ENCODE results near the gene PON1. TPM values are rescaled to one million over a fixed set of nuclear protein-coding genes. Genes with fewer than 3 reads are reported as not detected.

PON1 gene
- total RNA-seq, 1 donor from 2014 or later = 1.5 TPM

DNA sequence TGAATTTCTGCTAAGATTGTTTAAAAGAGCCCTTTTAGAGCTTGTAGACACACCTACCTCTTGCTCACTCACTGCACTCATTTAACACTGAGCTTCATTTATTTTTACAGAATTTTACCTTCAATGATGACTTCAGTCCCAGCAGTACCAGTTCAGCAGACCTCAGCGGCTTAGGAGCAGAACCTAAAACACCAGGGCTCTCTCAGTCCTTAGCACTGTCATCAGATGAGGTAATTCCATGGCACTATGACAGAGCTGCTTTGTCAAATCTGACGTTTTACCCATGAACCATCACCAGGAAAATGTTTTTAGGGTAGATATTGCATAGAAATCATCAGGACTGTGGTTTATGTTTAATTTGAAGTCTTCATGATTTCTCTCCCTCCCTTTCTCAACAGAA lies 38.2 kb downstream of the PON1 start:
- no peaks in the 10 kb centered on the region for H3K36me3 Mint-ChIP-seq (ENCODE audit: low read depth, unreplicated experiment)
- H3K27ac Mint-ChIP-seq (ENCODE audit: unreplicated experiment) = no peak overlapping the region
- H3K27me3 Mint-ChIP-seq (ENCODE audit: unreplicated experiment) = peaks cover 2% of the 10 kb centered on the region
- H3K4me3 Mint-ChIP-seq (ENCODE audit: unreplicated experiment) = no peak overlapping the region
- TF ChIP-seq, protein P1, sequence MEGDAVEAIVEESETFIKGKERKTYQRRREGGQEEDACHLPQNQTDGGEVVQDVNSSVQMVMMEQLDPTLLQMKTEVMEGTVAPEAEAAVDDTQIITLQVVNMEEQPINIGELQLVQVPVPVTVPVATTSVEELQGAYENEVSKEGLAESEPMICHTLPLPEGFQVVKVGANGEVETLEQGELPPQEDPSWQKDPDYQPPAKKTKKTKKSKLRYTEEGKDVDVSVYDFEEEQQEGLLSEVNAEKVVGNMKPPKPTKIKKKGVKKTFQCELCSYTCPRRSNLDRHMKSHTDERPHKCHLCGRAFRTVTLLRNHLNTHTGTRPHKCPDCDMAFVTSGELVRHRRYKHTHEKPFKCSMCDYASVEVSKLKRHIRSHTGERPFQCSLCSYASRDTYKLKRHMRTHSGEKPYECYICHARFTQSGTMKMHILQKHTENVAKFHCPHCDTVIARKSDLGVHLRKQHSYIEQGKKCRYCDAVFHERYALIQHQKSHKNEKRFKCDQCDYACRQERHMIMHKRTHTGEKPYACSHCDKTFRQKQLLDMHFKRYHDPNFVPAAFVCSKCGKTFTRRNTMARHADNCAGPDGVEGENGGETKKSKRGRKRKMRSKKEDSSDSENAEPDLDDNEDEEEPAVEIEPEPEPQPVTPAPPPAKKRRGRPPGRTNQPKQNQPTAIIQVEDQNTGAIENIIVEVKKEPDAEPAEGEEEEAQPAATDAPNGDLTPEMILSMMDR (IDR thresholded peaks at IDR 0.05; ENCODE audit: unreplicated experiment) = no peak
- no peaks in the 10 kb centered on the region for H3K9me3 Mint-ChIP-seq (ENCODE audit: unreplicated experiment)
- DNase-seq (ENCODE audit: low spot score) = no peak
- H3K4me1 Mint-ChIP-seq (ENCODE audit: unreplicated experiment) = peaks cover 12% of the 10 kb centered on the region

GRCh38 chr7:95279417-95279816 lies 44.9 kb downstream of the PON1 start:
- Mint-ChIP-seq H3K4me3 (ENCODE audit: unreplicated experiment) (no peak overlapping the region), H3K27ac (ENCODE audit: unreplicated experiment) (no peak overlapping the region), H3K9me3 (ENCODE audit: unreplicated experiment) (no peaks in the 10 kb centered on the region), H3K36me3 (ENCODE audit: low read depth, unreplicated experiment) (no peaks in the 10 kb centered on the region), H3K27me3 (ENCODE audit: unreplicated experiment) (no peaks in the 10 kb centered on the region), H3K4me1 (ENCODE audit: unreplicated experiment) (peaks cover 5% of the 10 kb centered on the region)
- DNase-seq (ENCODE audit: low spot score) = no peak
- TF ChIP-seq, protein P1 (IDR thresholded peaks at IDR 0.05; ENCODE audit: unreplicated experiment) = no peak

DNA sequence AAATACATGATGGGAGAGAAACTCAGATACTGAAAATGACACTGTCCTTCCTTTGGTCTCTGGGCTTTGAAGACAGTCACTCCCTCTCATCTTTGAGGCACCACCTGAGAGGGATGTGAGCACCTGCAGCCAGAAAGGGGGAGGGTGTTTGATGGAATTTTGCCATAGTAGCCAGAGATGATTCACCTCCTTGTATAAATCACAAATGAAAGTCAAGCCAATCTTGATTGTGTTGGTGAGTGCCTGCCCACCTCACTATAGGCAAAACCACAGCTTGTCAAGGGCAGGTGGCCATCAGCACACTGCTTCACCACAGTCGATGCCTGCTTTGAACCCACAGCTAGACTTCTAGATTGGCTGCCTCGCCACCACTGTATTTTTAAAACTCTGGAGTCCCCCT lies 48.2 kb downstream of the PON1 start:
- Mint-ChIP-seq H3K27ac (ENCODE audit: unreplicated experiment) (no peak overlapping the region), H3K27me3 (ENCODE audit: unreplicated experiment) (no peaks in the 10 kb centered on the region), H3K9me3 (ENCODE audit: unreplicated experiment) (no peaks in the 10 kb centered on the region), H3K4me1 (ENCODE audit: unreplicated experiment) (peaks cover 2% of the 10 kb centered on the region), H3K4me3 (ENCODE audit: unreplicated experiment) (no peak overlapping the region), H3K36me3 (ENCODE audit: low read depth, unreplicated experiment) (no peaks in the 10 kb centered on the region)
- TF ChIP-seq, protein P1 (IDR thresholded peaks at IDR 0.05; ENCODE audit: unreplicated experiment) = no peak
- no peak for DNase-seq (ENCODE audit: low spot score)

DNA sequence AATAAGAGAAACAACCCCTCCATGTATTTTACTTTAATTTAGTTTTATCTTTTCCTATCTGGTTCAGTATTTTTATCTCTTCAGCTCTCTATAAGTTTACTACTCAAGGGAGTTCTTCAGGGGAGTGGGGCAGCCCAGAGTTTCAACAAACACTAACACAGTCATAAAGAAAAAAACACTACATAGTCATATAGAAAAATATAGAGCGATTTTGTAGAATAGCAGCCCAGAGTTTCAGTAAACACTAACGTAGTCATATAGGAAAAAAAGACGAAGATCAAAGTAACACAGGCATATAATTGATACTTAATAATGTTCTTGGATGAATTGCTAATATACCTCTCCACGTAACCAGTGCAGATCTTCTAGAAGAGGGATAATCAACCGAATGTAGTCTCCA lies 54.7 kb downstream of the PON1 start:
- H3K4me3 Mint-ChIP-seq (ENCODE audit: unreplicated experiment) = no peak overlapping the region
- H3K9me3 Mint-ChIP-seq (ENCODE audit: unreplicated experiment) = no peaks in the 10 kb centered on the region
- no peak overlapping the region for H3K27ac Mint-ChIP-seq (ENCODE audit: unreplicated experiment)
- no peak for DNase-seq (ENCODE audit: low spot score)
- TF ChIP-seq, protein P1 (IDR thresholded peaks at IDR 0.05; ENCODE audit: unreplicated experiment) = no peak
- no peaks in the 10 kb centered on the region for H3K27me3 Mint-ChIP-seq (ENCODE audit: unreplicated experiment)
- H3K36me3 Mint-ChIP-seq (ENCODE audit: low read depth, unreplicated experiment) = no peaks in the 10 kb centered on the region
- H3K4me1 Mint-ChIP-seq (ENCODE audit: unreplicated experiment) = no peaks in the 10 kb centered on the region

- H3K27me3 Mint-ChIP-seq (ENCODE audit: unreplicated experiment) = no peaks in the 10 kb centered on the region
- no peak for DNase-seq (ENCODE audit: low spot score)
- no peak overlapping the region for H3K4me3 Mint-ChIP-seq (ENCODE audit: unreplicated experiment)
- no peaks in the 10 kb centered on the region for H3K4me1 Mint-ChIP-seq (ENCODE audit: unreplicated experiment)
- no peak overlapping the region for H3K27ac Mint-ChIP-seq (ENCODE audit: unreplicated experiment)
- TF ChIP-seq, protein P1 (IDR thresholded peaks at IDR 0.05; ENCODE audit: unreplicated experiment) = no peak
- H3K9me3 Mint-ChIP-seq (ENCODE audit: unreplicated experiment) = no peaks in the 10 kb centered on the region
- H3K36me3 Mint-ChIP-seq (ENCODE audit: low read depth, unreplicated experiment) = no peaks in the 10 kb centered on the region
Measured at GRCh38 chr7:95267754-95268153, 56.6 kb downstream of the PON1 start.
